ENCODE measurements around the gene LGALS3BP. TPM values are rescaled to one million over a fixed set of nuclear protein-coding genes. Genes with fewer than 3 reads are reported as not detected.

LGALS3BP gene
- total and polyA plus RNA-seq, 2 of the 13 experiments (the other 11 are each of a cell fraction or from before 2014, with no cell fraction given) = 137 to 332 TPM

GRCh38 chr17:78923660-78924453 is 55.9 kb downstream of the LGALS3BP start (continued):
- TF ChIP-seq ZNF263 (CRISPR knock-in tag; IDR thresholded peaks at IDR 0.05) = 0 out of 2 replicates have a peak, but pooled peaks have one; percentile 11
- no peak for TF ChIP-seq GZF1 (CRISPR knock-in tag; IDR thresholded peaks at IDR 0.05)
- TF ChIP-seq ZFP91 (CRISPR knock-in tag; IDR thresholded peaks at IDR 0.05; ENCODE audit: borderline replicate concordance) = no peak; the same call in 1 of the 2 replicates
- no peak for TF ChIP-seq NCOA1 (CRISPR knock-in tag; IDR thresholded peaks at IDR 0.05)
- TF ChIP-seq UBTF (CRISPR knock-in tag; IDR thresholded peaks at IDR 0.05) = 0 out of 2 replicates have a peak, but pooled peaks have one; percentile 12
- TF ChIP-seq ZNF782 (CRISPR knock-in tag; IDR thresholded peaks at IDR 0.05; ENCODE audit: borderline replicate concordance) = no peak

Measured in HepG2 (cell line).